GM10266 (cell line): ENCODE data around the gene ZNHIT3.

Experiments used
- DNase-seq: peaks from one replicate; pipeline ENCODE4 v3.0.0; 2012; ENCODE audit errors: extremely low spot score
- TF ChIP-seq, protein P1 (sequence below): IDR thresholded peaks from 2 replicates; pipeline ENCODE4 v1.5.1; 2012; ENCODE audit warnings: mild to moderate bottlenecking, low read depth; ENCODE audit not compliant: control insufficient read depth, insufficient read depth; ENCODE audit errors: missing control alignments

ZNHIT3 gene

DNA sequence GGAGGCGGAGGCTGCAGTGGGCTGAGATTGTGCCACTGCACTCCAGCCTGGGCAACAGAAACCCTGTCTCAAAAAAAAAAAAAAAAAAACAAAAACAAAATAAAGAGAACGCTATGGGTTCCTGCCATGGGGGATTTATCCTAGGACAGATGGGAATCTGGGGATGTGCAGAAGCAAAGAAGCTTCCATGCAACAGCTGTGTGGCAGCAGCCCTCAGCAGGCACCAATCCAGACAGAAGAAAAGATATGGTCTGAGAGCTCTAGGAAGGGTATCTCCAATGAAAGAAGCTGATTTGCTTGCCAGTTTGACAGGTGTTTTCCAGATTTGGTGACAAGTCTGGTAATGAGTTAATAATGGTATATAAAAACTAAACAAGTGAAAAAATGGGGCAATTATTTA, 36.6 kb downstream of the ZNHIT3 start:
- no peak for DNase-seq
- TF ChIP-seq, protein P1, sequence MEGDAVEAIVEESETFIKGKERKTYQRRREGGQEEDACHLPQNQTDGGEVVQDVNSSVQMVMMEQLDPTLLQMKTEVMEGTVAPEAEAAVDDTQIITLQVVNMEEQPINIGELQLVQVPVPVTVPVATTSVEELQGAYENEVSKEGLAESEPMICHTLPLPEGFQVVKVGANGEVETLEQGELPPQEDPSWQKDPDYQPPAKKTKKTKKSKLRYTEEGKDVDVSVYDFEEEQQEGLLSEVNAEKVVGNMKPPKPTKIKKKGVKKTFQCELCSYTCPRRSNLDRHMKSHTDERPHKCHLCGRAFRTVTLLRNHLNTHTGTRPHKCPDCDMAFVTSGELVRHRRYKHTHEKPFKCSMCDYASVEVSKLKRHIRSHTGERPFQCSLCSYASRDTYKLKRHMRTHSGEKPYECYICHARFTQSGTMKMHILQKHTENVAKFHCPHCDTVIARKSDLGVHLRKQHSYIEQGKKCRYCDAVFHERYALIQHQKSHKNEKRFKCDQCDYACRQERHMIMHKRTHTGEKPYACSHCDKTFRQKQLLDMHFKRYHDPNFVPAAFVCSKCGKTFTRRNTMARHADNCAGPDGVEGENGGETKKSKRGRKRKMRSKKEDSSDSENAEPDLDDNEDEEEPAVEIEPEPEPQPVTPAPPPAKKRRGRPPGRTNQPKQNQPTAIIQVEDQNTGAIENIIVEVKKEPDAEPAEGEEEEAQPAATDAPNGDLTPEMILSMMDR: no peak

DNA sequence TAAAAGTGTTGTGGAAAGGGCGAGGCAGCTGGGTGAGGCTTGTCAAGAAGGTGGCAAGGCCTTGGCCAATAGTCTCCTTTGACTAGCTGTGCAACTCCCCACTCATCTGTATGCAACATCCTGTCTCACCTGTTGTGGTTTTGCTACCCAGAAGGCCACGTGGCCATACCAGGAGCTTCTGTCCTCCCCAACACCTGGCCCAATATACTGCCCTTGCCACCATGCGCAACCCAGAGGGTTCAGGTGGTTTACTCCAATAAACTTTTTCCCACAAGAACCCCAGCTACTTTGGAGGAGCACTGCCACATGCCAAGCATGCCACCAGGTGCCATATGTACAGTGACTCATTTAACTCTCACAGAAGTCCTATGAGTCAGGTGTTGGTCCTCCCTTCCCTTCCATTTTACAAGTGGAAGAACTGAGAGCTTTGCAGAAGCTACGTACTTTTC, 38.0 kb downstream of the ZNHIT3 start:
- TF ChIP-seq, protein P1: no peak
- no peak for DNase-seq

DNA sequence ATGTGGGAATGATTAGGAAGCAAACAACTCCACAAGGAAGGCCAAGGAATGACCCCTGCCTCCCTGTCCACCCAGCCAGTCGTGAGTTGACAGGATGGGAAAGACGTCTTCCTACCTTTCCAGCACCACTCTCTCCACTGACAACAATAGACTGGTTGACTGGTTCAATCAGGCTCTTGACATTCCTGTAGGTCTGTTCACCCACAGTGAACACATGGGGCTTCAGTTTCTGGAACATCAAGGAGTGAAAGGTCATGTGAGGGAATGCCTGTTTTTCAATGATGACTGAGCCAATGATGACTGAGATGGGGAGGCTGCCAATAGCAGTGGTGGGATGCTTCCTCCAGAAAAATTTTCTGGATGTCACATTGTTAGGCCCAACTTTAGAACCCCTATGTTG, 38.6 kb downstream of the ZNHIT3 start:
- TF ChIP-seq, protein P1: no peak
- no peak for DNase-seq

DNA sequence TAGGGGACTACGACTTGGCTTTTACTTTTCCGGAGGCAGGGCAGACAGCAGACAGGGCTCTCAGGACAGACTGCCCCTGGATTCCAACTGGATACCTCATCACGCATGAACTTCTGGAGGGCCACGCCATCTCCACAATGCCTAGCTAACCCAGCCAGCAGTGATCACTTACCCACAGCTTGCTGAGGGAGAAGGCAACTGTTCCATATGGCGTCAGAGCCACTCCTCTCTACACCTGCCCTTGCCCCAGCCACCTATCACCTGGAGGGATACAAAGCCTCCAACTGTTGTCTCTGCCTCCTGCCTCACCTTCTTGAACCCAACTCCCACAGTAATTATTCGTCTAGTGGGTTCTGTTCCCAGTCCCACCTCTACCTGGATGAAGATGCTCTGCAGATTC, 39.4 kb downstream of the ZNHIT3 start:
- no peak for DNase-seq
- TF ChIP-seq, protein P1: no peak

DNA sequence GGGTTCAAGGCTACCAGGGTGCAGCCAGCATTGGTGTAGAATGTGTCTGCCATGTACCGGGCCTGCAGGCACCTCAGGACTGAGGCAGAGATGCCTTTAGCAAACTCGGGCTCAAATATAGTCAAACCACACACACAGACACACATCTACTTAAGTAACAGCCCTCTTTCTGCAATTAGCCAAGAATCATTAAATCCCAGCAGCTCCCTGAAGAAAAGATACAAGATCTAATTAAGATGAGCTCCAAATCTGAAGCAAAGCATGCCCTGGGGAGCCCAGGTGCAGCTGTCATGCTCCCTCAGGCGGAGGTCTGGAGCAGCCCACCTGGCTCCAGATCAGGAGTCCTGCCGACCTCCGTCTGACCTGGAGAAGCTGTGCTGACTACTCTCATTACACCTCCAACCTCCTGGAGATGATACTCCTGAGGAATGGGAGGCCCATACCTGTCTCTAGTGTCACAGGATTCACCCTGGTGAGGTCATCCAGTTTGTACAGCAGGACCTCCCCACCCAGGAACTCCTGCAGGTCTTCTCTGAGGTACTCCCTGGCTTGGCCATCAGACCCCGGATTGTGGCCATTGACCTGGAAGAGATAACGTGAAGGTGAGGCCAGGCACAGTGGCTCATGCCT, 41.3 kb downstream of the ZNHIT3 start:
- TF ChIP-seq, protein P1: no peak
- DNase-seq: no peak

DNA sequence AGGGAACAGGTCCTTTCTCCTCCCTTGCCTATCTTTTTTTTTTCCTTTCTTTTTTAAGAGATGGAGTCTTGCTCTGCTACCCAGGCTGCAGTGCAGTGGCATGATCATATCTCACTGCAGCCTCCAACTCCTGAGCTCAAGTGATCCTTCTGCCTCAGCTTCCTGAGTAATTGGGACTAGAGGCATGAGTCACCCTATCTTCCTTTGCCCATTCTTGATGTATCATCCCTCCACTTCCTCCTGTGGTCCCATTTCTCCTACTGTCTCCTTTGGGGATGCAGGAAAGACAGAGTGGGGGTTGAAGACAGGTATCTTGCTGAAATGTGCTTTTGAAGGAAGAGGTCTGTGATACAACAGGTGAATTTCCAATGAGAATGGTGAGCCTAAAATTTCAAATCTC, 42.6 kb downstream of the ZNHIT3 start:
- TF ChIP-seq, protein P1: no peak
- no peak for DNase-seq

DNA sequence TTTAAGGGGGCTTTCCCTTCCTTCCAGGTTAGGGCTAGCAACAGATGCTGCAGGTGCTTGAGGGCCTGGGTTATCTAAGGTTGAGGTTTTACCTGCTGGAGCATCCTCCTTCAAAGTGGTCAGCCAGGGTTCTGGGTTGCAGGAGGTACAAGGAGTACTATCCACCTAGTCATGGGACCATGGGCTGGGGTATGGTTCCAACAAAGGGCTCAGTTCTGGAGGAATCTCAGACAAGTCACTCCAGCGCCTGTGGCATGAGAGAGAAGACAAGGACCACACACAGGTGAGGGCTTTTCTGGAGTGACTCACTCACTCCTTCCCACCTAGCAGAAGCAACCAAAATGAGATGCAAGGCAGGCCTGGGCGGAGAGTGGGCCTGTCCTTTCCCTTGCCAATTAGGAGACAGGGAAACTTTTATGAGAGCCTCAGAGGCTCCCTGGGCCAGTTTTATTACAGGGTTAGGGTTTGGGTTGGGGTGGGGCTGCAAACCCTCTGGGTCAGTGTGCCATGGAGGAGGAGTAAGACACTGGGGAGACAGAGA, 46.0 kb downstream of the ZNHIT3 start:
- no peak for DNase-seq
- TF ChIP-seq, protein P1: no peak
